Measurements from ENCODE around the gene TFIP11.

The TFIP11 gene

DNA sequence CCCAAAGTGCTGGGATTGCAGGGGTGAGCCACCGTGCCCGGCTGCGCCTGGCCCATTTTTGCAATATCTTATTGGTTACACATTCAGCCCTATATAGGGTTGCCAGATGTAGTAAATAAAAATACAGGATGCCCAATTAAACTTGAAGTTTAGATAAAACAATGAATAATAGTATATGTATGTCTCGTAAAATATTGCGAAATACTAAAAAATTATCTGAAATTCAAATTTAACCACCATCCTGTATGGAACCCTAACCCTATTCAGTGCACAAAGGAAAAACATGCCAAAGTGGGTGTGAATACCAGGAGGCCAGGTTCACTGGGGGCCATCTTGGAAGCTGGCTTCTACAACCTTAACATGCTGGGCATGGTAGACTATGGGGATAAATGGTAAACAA, 5.2 kb upstream of the TFIP11 start:
- TF ChIP-seq, protein P1, sequence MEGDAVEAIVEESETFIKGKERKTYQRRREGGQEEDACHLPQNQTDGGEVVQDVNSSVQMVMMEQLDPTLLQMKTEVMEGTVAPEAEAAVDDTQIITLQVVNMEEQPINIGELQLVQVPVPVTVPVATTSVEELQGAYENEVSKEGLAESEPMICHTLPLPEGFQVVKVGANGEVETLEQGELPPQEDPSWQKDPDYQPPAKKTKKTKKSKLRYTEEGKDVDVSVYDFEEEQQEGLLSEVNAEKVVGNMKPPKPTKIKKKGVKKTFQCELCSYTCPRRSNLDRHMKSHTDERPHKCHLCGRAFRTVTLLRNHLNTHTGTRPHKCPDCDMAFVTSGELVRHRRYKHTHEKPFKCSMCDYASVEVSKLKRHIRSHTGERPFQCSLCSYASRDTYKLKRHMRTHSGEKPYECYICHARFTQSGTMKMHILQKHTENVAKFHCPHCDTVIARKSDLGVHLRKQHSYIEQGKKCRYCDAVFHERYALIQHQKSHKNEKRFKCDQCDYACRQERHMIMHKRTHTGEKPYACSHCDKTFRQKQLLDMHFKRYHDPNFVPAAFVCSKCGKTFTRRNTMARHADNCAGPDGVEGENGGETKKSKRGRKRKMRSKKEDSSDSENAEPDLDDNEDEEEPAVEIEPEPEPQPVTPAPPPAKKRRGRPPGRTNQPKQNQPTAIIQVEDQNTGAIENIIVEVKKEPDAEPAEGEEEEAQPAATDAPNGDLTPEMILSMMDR (IDR thresholded peaks at IDR 0.05): no peak

DNA sequence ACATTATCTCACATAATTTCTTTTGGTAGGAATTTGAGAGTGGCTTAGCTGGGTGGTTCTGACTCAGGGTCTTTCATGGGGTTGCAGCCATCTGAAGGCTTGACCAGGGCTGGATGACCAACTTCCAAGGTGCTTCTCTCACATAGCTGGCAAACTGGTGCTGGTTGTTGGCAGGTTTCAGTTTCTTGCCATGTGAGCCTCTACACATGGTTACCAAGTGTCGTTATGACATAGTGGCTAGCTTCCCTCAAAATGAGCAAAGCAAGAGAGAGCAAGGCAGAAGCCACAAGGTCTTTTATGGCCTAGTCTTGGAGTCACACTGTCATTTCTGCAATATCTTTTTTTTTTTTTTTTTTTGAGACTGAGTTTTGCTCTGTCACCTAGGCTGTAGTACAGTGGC, 4.2 kb upstream of the TFIP11 start:
- no peak overlapping the region for H3K4me3 ChIP-seq (ENCODE audit: low read depth in 1 of 2, low read length in 1 of 2)
- H3K27ac ChIP-seq: no peak overlapping the region
- TF ChIP-seq, protein P1 (IDR thresholded peaks at IDR 0.05): no peak
- H3K36me3 ChIP-seq: no peaks in the 10 kb centered on the region
- H3K27me3 ChIP-seq: no peaks in the 10 kb centered on the region
- H3K4me1 ChIP-seq (ENCODE audit: control insufficient read depth in 1 of 2, insufficient read depth in 1 of 2, low read depth in 1 of 2, low read length in 1 of 2): peaks cover 13 to 17% of the 10 kb centered on the region in 2 experiments
- H3K9me3 ChIP-seq: no peaks in the 10 kb centered on the region

More for the DNA sequence above, 5.2 kb upstream of the TFIP11 start:
- Histone ChIP-seq H3K4me3 (ENCODE audit: low read depth in 1 of 2, low read length in 1 of 2) (no peak overlapping the region), H3K36me3 (peaks cover 8% of the 10 kb centered on the region), H3K4me1 (ENCODE audit: control insufficient read depth in 1 of 2, insufficient read depth in 1 of 2, low read depth in 1 of 2, low read length in 1 of 2) (peaks cover 7 to 11% of the 10 kb centered on the region in 2 experiments), H3K27ac (no peak overlapping the region), H3K27me3 (no peaks in the 10 kb centered on the region), H3K9me3 (no peaks in the 10 kb centered on the region)

DNA sequence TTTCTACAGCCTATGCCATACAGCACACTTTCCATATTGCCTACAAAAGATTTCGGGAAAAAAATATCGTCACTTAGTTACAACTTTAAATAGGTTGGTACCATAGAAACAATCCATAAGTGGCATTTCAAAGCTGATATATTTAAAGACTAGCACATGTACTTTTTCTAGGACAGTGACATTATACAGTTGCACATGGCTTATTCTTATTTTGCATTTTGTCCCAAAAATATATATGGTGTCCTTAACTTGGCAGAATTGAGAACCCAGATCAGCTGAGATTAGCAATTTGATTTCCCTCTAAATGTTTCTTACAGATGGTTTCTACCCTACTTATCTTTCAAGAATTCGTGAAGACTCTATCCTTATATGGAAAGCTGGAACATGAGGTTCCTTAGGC, 3.7 kb upstream of the TFIP11 start:
- no peak overlapping the region for H3K27ac ChIP-seq
- H3K36me3 ChIP-seq: no peaks in the 10 kb centered on the region
- TF ChIP-seq, protein P1 (IDR thresholded peaks at IDR 0.05): no peak
- peaks cover 18 to 23% of the 10 kb centered on the region in 2 experiments for H3K4me1 ChIP-seq (ENCODE audit: control insufficient read depth in 1 of 2, insufficient read depth in 1 of 2, low read depth in 1 of 2, low read length in 1 of 2)
- H3K4me3 ChIP-seq (ENCODE audit: low read depth in 1 of 2, low read length in 1 of 2): no peak overlapping the region
- no peaks in the 10 kb centered on the region for H3K9me3 ChIP-seq
- no peaks in the 10 kb centered on the region for H3K27me3 ChIP-seq

DNA sequence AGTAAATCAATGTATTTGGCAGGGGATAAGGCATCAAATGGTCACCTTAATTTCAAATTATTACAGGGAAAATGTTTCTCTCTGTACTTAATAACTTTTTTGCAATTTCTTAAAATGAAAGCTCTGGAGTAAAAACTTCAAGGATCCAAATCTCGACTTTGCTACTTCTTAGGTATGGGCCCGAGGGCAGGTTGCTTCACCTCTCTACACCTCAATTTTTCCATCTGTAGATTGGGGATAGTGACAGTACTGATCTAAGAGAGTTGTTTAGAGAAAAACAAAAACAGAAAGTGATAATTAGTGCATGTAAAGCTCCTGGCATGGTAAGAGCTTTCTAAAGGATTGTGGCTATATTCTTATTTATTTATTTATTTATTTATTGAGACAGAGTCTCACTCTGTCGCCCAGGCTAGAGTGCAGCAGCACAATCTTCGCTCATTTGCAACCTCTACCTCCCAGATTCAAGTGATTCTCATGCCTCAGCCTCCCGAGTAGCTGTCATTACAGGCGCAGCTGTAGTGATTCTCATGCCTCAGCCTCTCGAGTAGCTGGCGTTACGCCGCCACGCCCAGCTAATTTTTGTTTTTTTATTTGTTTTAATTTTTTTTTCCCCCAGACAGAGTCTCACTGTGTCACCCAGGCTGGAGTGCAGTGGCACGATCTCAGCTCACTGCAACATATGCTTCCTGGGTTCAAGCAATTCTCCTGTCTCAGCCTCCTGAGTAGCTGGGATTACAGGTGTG, 2.3 kb upstream of the TFIP11 start:
- Histone ChIP-seq H3K27ac (no peak overlapping the region), H3K4me1 (ENCODE audit: control insufficient read depth in 1 of 2, insufficient read depth in 1 of 2, low read depth in 1 of 2, low read length in 1 of 2) (peaks cover 18 to 27% of the 10 kb centered on the region in 2 experiments), H3K27me3 (no peaks in the 10 kb centered on the region), H3K9me3 (no peaks in the 10 kb centered on the region), H3K4me3 (ENCODE audit: low read depth in 1 of 2, low read length in 1 of 2) (no peak overlapping the region), H3K36me3 (peaks cover 9% of the 10 kb centered on the region)
- TF ChIP-seq, protein P1 (IDR thresholded peaks at IDR 0.05): no peak

DNA sequence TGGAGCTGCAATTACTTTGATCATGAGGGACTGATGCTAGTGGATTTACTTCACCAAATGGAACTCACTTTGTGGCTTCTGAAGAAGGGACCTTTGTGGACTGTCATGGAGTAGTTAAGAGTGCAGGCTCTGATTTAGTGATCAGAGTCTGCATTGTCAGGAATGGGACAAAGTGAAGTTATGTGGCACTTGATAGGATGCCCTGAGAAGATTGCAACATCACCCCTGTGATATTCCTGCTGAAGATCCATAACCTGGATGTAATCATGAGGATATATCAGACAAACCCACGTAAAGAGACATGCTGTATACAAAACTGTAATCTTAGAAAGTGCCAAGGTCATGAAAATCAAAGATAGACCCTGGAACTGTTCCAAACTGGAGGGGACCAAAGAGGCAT, 1.6 kb upstream of the TFIP11 start:
- Histone ChIP-seq H3K27ac (no peak overlapping the region), H3K27me3 (no peaks in the 10 kb centered on the region), H3K4me3 (ENCODE audit: low read depth in 1 of 2, low read length in 1 of 2) (no peak overlapping the region), H3K36me3 (peaks cover 17% of the 10 kb centered on the region), H3K9me3 (no peaks in the 10 kb centered on the region), H3K4me1 (ENCODE audit: control insufficient read depth in 1 of 2, insufficient read depth in 1 of 2, low read depth in 1 of 2, low read length in 1 of 2) (peaks cover 18 to 27% of the 10 kb centered on the region in 2 experiments)
- TF ChIP-seq, protein P1 (IDR thresholded peaks at IDR 0.05): no peak

All from neutrophil (primary cell).